ENCODE data around the gene SEPTIN12.

Gene SEPTIN12

GRCh38 chr16:4787627-4788482 lies at the start of gene SEPTIN12:
SEPTIN12 (minus strand) TSS chr16:4788345; CDS start chr16:4787645, 700 bp downstream.
- DNase-seq (ENCODE audit: low read depth): no peak
- TF ChIP-seq, protein P1, sequence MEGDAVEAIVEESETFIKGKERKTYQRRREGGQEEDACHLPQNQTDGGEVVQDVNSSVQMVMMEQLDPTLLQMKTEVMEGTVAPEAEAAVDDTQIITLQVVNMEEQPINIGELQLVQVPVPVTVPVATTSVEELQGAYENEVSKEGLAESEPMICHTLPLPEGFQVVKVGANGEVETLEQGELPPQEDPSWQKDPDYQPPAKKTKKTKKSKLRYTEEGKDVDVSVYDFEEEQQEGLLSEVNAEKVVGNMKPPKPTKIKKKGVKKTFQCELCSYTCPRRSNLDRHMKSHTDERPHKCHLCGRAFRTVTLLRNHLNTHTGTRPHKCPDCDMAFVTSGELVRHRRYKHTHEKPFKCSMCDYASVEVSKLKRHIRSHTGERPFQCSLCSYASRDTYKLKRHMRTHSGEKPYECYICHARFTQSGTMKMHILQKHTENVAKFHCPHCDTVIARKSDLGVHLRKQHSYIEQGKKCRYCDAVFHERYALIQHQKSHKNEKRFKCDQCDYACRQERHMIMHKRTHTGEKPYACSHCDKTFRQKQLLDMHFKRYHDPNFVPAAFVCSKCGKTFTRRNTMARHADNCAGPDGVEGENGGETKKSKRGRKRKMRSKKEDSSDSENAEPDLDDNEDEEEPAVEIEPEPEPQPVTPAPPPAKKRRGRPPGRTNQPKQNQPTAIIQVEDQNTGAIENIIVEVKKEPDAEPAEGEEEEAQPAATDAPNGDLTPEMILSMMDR (conservative IDR thresholded peaks at IDR 0.05; ENCODE audit: low read length): no peak
- no peak within 1 kb of the TSS for H3K4me3 ChIP-seq (ENCODE audit: low read length)

GRCh38 chr16:4836727-4837126 lies 48.6 kb upstream of the SEPTIN12 start:
- TF ChIP-seq, protein P1 (conservative IDR thresholded peaks at IDR 0.05; ENCODE audit: low read length): no peak
- H3K4me3 ChIP-seq (ENCODE audit: low read length): no peak overlapping the region
- no peak for DNase-seq (ENCODE audit: low read depth)

- DNase-seq (ENCODE audit: low read depth): no peak
- no peak overlapping the region for H3K4me3 ChIP-seq (ENCODE audit: low read length)
- TF ChIP-seq, protein P1 (conservative IDR thresholded peaks at IDR 0.05; ENCODE audit: low read length): no peak
These were observed 45.4 kb upstream of the SEPTIN12 start for GRCh38 chr16:4833584-4833983.

DNA sequence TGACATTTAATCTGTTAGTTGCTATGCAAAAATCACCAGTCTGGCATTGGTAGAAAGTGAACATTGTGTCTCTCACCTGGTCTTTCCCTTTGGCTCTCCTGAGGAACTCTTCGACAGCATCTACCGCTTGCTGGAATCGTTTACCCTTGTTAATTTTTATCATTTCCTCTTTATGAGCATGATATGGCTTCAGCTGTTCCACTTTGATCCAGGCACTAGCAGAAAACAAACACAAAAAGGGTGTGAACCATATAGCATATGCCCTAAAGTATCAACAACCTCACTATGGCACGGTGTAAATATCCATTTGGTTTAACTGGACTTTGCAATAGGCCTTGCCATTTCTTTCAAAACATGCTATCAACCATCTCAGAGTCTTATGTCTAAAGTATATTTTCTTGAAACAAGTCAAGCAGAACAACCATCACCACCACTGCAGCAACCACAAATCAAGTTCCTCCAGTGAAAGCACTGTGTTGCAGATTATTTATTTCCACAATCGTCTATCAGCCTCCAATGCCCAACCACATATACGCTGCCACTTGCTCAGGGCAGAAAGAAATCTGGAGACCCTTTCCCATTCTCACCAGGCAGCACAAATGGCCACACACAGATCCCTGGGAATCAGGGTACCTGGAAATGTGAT lies 44.7 kb upstream of the SEPTIN12 start:
- DNase-seq (ENCODE audit: low read depth): no peak
- no peak overlapping the region for H3K4me3 ChIP-seq (ENCODE audit: low read length)
- TF ChIP-seq, protein P1 (conservative IDR thresholded peaks at IDR 0.05; ENCODE audit: low read length): no peak

- no peak for DNase-seq (ENCODE audit: low read depth)
- no peak overlapping the region for H3K4me3 ChIP-seq (ENCODE audit: low read length)
- TF ChIP-seq, protein P1 (conservative IDR thresholded peaks at IDR 0.05; ENCODE audit: low read length): no peak
These were observed 43.5 kb upstream of the SEPTIN12 start for GRCh38 chr16:4831616-4832015.

GRCh38 chr16:4830408-4830807 lies 42.3 kb upstream of the SEPTIN12 start:
- TF ChIP-seq, protein P1 (conservative IDR thresholded peaks at IDR 0.05; ENCODE audit: low read length): no peak

More at GRCh38 chr16:4830408-4830807, 42.3 kb upstream of the SEPTIN12 start:
- H3K4me3 ChIP-seq (ENCODE audit: low read length): no peak overlapping the region
- no peak for DNase-seq (ENCODE audit: low read depth)

Data from AG10803 (cell line).